ENCODE results near the gene CD55.

Gene CD55, protein sequence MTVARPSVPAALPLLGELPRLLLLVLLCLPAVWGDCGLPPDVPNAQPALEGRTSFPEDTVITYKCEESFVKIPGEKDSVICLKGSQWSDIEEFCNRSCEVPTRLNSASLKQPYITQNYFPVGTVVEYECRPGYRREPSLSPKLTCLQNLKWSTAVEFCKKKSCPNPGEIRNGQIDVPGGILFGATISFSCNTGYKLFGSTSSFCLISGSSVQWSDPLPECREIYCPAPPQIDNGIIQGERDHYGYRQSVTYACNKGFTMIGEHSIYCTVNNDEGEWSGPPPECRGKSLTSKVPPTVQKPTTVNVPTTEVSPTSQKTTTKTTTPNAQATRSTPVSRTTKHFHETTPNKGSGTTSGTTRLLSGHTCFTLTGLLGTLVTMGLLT

DNA sequence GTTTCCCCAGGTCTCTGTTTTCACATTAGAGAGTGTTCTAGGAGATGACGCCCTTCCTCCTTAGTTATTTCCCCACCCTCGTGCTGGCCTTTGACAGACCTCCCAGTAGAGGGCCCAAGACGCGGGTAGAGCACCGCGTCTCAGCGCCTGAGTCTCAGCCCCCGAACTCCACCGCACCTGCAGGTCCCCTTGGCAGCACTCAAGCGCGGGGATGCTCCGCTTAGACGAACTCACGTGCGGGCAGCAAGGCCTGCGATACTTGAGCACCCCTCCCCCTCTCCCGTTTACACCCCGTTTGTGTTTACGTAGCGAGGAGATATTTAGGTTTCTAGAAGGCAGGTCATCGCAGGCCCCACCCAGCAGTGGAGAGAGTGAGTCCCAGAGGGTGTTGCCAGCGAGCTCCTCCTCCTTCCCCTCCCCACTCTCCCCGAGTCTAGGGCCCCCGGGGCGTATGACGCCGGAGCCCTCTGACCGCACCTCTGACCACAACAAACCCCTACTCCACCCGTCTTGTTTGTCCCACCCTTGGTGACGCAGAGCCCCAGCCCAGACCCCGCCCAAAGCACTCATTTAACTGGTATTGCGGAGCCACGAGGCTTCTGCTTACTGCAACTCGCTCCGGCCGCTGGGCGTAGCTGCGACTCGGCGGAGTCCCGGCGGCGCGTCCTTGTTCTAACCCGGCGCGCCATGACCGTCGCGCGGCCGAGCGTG is at the start of gene CD55:
TSS of gene CD55 (plus strand) at position 600 of the 711 bp plus-strand sequence. CDS start at position 688, 88 bp downstream.
- H3K27ac ChIP-seq = peak within 1 kb of the TSS; percentile 77

GRCh38 chr1:207274882-207275281 is 46.6 kb upstream of the CD55 start:
- no peak overlapping the region for H3K27ac ChIP-seq
- TF ChIP-seq CTCF (IDR thresholded peaks at IDR 0.05) = no peak
- no peak for TF ChIP-seq ZFX (IDR thresholded peaks at IDR 0.05; ENCODE audit: borderline replicate concordance)

More for the DNA sequence above, at the start of gene CD55:
- TF ChIP-seq CTCF (IDR thresholded peaks at IDR 0.05) (peak; percentile 64), ZFX (IDR thresholded peaks at IDR 0.05; ENCODE audit: borderline replicate concordance) (no peak)

GRCh38 chr1:207276465-207276864 is 45.0 kb upstream of the CD55 start:
- TF ChIP-seq CTCF (IDR thresholded peaks at IDR 0.05) (no peak), ZFX (IDR thresholded peaks at IDR 0.05; ENCODE audit: borderline replicate concordance) (no peak)
- H3K27ac ChIP-seq = no peak overlapping the region

DNA sequence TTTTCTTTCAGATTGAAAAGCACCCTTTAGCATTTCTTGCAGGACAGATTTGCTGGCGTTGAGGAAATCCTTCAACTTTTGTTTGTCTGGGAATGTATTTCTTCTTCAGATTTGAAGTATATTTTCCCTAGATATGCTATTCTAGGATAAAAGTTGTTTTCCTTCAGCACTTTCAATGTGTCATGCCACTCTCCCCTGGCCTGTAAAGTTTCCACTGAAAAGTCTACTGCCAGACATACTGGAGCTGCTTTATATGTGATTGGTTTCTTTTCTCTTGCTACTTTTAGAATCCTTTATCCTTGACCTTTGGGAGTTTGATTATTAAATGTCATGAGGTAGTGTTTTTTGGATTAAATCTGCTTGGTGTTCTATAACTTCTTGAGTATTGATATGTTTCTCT is 44.2 kb upstream of the CD55 start:
- TF ChIP-seq ZFX (IDR thresholded peaks at IDR 0.05; ENCODE audit: borderline replicate concordance) (no peak), CTCF (IDR thresholded peaks at IDR 0.05) (no peak)
- H3K27ac ChIP-seq = no peak overlapping the region

GRCh38 chr1:207279652-207280051 is 41.8 kb upstream of the CD55 start:
- TF ChIP-seq ZFX (IDR thresholded peaks at IDR 0.05; ENCODE audit: borderline replicate concordance) (no peak), CTCF (IDR thresholded peaks at IDR 0.05) (no peak)
- no peak overlapping the region for H3K27ac ChIP-seq

- H3K27ac ChIP-seq = no peak overlapping the region
- TF ChIP-seq ZFX (IDR thresholded peaks at IDR 0.05; ENCODE audit: borderline replicate concordance) (no peak), CTCF (IDR thresholded peaks at IDR 0.05) (no peak)
These were observed 40.8 kb upstream of the CD55 start for GRCh38 chr1:207280706-207281105.

- H3K27ac ChIP-seq = no peak overlapping the region
- TF ChIP-seq CTCF (IDR thresholded peaks at IDR 0.05) (no peak), ZFX (IDR thresholded peaks at IDR 0.05; ENCODE audit: borderline replicate concordance) (no peak)
These were observed 39.4 kb upstream of the CD55 start for GRCh38 chr1:207282058-207282457.
